MCF 10A (cell line): ENCODE results near the gene IGF1R. TPM values are rescaled to one million over a fixed set of nuclear protein-coding genes. Genes with fewer than 3 reads are reported as not detected.

Experiments
- BruUV-seq: library from RNA; stranded (reverse); fragments of 400-500 nt; replicated peaks from 2 replicates; lab custom pipeline; 2021; lab: Mats Ljungman, UMichigan
- CTCF ChIA-PET: fragments of 300-600 bp; sonication (Branson Sonifier 250); formaldehyde crosslinking; extraction: SDS; loops from one replicate; lab custom pipeline; 2021; ENCODE audit warnings: antibody characterized with exemption, inconsistent platforms; lab: Yijun Ruan, JAX
- POLR2A ChIA-PET: fragments of 300-600, 350-650 bp; sonication (Branson Sonifier 250); formaldehyde crosslinking; extraction: SDS; loops from one replicate; lab custom pipeline; 2020; ENCODE audit warnings: antibody characterized with exemption, inconsistent platforms; lab: Yijun Ruan, JAX
- DNase-seq: peaks from one replicate; pipeline ENCODE4 v3.0.0-alpha.2; 2018; ENCODE audit not compliant: unreplicated experiment
- H3K27ac Mint-ChIP-seq: one replicate; pipeline ENCODE4 v1.8.0; 2022; ENCODE audit warnings: mild to moderate bottlenecking, low read depth, mixed read lengths; ENCODE audit not compliant: unreplicated experiment
- H3K27me3 Mint-ChIP-seq: one replicate; pipeline ENCODE4 v1.8.0; 2022; ENCODE audit warnings: mixed read lengths; ENCODE audit not compliant: insufficient read depth, unreplicated experiment
- H3K36me3 Mint-ChIP-seq: one replicate; pipeline ENCODE4 v1.8.0; 2022; ENCODE audit warnings: mild to moderate bottlenecking, moderate library complexity, mixed read lengths; ENCODE audit not compliant: insufficient read depth, unreplicated experiment
- H3K4me1 Mint-ChIP-seq: one replicate; pipeline ENCODE4 v1.8.0; 2022; ENCODE audit warnings: mixed read lengths; ENCODE audit not compliant: insufficient read depth, unreplicated experiment
- H3K4me3 Mint-ChIP-seq: one replicate; pipeline ENCODE4 v1.8.0; 2022; ENCODE audit warnings: mild to moderate bottlenecking, moderate library complexity, mixed read lengths; ENCODE audit not compliant: unreplicated experiment
- H3K9me3 Mint-ChIP-seq: one replicate; pipeline ENCODE4 v1.8.0; 2022; ENCODE audit warnings: mixed read lengths; ENCODE audit not compliant: unreplicated experiment
- intact Hi-C: fragments of 100-400 bp; cut with micrococcal nuclease; formaldehyde crosslinking; loops from 2 replicates; pipeline ENCODE4 v1.14.1; 2022
- total RNA-seq: library from RNA; stranded (reverse); gene quantifications from 2 replicates; pipeline ENCODE4 v1.2.3, GENCODE V29; 2022
- TF ChIP-seq, protein P1 (sequence below): fragments of 200-600 bp; IDR thresholded peaks from one replicate; pipeline ENCODE4 v1.8.0; 2022; ENCODE audit warnings: antibody characterized with exemption, mild to moderate bottlenecking; ENCODE audit not compliant: unreplicated experiment

Gene IGF1R
- total RNA-seq, 1 experiment from 2014 or later, result 53.3 TPM

GRCh38 chr15:98735895-98736617 lies 87.7 kb downstream of the IGF1R start:
- no peaks in the 10 kb centered on the region for H3K36me3 Mint-ChIP-seq
- H3K27ac Mint-ChIP-seq, result peak overlapping the region; percentile 40
- CTCF ChIA-PET, result no interaction called here
- H3K27me3 Mint-ChIP-seq, result no peaks in the 10 kb centered on the region
- no peak for DNase-seq
- peaks cover 6% of the 10 kb centered on the region for H3K4me1 Mint-ChIP-seq
- TF ChIP-seq, protein P1, sequence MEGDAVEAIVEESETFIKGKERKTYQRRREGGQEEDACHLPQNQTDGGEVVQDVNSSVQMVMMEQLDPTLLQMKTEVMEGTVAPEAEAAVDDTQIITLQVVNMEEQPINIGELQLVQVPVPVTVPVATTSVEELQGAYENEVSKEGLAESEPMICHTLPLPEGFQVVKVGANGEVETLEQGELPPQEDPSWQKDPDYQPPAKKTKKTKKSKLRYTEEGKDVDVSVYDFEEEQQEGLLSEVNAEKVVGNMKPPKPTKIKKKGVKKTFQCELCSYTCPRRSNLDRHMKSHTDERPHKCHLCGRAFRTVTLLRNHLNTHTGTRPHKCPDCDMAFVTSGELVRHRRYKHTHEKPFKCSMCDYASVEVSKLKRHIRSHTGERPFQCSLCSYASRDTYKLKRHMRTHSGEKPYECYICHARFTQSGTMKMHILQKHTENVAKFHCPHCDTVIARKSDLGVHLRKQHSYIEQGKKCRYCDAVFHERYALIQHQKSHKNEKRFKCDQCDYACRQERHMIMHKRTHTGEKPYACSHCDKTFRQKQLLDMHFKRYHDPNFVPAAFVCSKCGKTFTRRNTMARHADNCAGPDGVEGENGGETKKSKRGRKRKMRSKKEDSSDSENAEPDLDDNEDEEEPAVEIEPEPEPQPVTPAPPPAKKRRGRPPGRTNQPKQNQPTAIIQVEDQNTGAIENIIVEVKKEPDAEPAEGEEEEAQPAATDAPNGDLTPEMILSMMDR, result no peak
- POLR2A ChIA-PET, result no interaction called here
- no peak overlapping the region for H3K4me3 Mint-ChIP-seq
- no peaks in the 10 kb centered on the region for H3K9me3 Mint-ChIP-seq
- intact Hi-C loops, result no loop called here
- BruUV-seq, result no TSS peak

- CTCF ChIA-PET, result interaction anchor here (0.7 kb wide), 1 partner anchor 58 kb away, joined by 3 read pairs; no protein-coding TSS in a partner anchor
- peaks cover 6% of the 10 kb centered on the region for H3K4me1 Mint-ChIP-seq
- no peaks in the 10 kb centered on the region for H3K9me3 Mint-ChIP-seq
- no TSS peak for BruUV-seq
- intact Hi-C loops, result no loop called here
- no peak overlapping the region for H3K27ac Mint-ChIP-seq
- POLR2A ChIA-PET, result no interaction called here
- no peak overlapping the region for H3K4me3 Mint-ChIP-seq
- no peaks in the 10 kb centered on the region for H3K36me3 Mint-ChIP-seq
- H3K27me3 Mint-ChIP-seq, result no peaks in the 10 kb centered on the region
- TF ChIP-seq, protein P1, result no peak
- no peak for DNase-seq
Observed at GRCh38 chr15:98737159-98737558, 88.8 kb downstream of the IGF1R start.

DNA sequence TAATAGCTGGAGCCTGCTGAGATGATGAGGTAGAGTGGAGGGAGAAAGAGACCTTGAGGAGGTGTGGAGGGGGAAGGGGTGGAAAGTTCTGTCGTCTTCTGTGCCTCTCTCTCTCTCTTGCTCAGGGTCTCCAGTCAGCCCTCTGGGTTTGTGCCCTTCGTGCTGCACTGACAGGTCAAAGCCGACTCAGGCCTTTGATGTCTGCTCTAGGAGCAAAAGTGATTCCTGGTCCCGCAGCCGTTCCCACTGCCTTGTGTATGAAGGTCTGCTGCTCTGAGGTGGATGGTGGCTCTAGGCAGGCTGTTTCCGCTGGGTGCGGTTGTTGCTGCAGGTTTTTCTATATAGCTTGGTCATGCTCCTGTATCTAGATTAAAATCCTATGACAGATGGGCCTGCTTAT lies 89.4 kb downstream of the IGF1R start:
- H3K27me3 Mint-ChIP-seq, result no peaks in the 10 kb centered on the region
- no peak overlapping the region for H3K4me3 Mint-ChIP-seq
- peaks cover 6% of the 10 kb centered on the region for H3K4me1 Mint-ChIP-seq
- ChIA-PET POLR2A (no interaction called here), CTCF (interaction anchor here (0.7 kb wide), 1 partner anchor 58 kb away, joined by 3 read pairs; no protein-coding TSS in a partner anchor)
- no peaks in the 10 kb centered on the region for H3K9me3 Mint-ChIP-seq
- no peak overlapping the region for H3K27ac Mint-ChIP-seq
- TF ChIP-seq, protein P1, result no peak
- H3K36me3 Mint-ChIP-seq, result no peaks in the 10 kb centered on the region
- BruUV-seq, result no TSS peak
- intact Hi-C loops, result no loop called here
- no peak for DNase-seq

- ChIA-PET POLR2A (no interaction called here), CTCF (no interaction called here)
- TF ChIP-seq, protein P1, result no peak
- Mint-ChIP-seq H3K4me3 (no peak overlapping the region), H3K36me3 (no peaks in the 10 kb centered on the region), H3K9me3 (no peaks in the 10 kb centered on the region), H3K27ac (no peak overlapping the region), H3K27me3 (no peaks in the 10 kb centered on the region), H3K4me1 (peaks cover 16% of the 10 kb centered on the region)
- no peak for DNase-seq
- no TSS peak for BruUV-seq
- intact Hi-C loops, result no loop called here
Observed at GRCh38 chr15:98738689-98739401, 90.5 kb downstream of the IGF1R start.
